NCI-H748 (cell line): ENCODE results near the gene REEP5.
"Not testable (repeated sequence)": the region's sequence is repeated elsewhere in the genome, so short reads cannot be mapped to it uniquely, and the experiment has no call there.

Source experiments
- DNase-seq: peaks from one replicate; lab custom pipeline; 2025; ENCODE audit not compliant: unreplicated experiment; lab: John Stamatoyannopoulos, UW

REEP5 gene

GRCh38 chr5:112892776-112893175 is 29.3 kb downstream of the REEP5 start:
- DNase-seq: no peak

- not testable (repeated sequence) for DNase-seq
Observed at GRCh38 chr5:112892066-112892465, 30.0 kb downstream of the REEP5 start.

- no peak for DNase-seq
Observed at GRCh38 chr5:112886975-112887374, 35.1 kb downstream of the REEP5 start.

- no peak for DNase-seq
Observed at GRCh38 chr5:112885001-112885400, 37.0 kb downstream of the REEP5 start.

- DNase-seq: no peak
Observed at GRCh38 chr5:112883192-112883591, 38.8 kb downstream of the REEP5 start.

GRCh38 chr5:112880219-112880964 is 41.6 kb downstream of the REEP5 start:
- DNase-seq: no peak

GRCh38 chr5:112878760-112879159 is 43.3 kb downstream of the REEP5 start:
- no peak for DNase-seq

GRCh38 chr5:112878101-112878500 is 43.9 kb downstream of the REEP5 start:
- no peak for DNase-seq

GRCh38 chr5:112876362-112876761 is 45.7 kb downstream of the REEP5 start:
- no peak for DNase-seq

- DNase-seq: no peak
Observed at GRCh38 chr5:112870966-112871365, 51.1 kb downstream of the REEP5 start.

- DNase-seq: no peak
Observed at GRCh38 chr5:112869948-112870347, 52.1 kb downstream of the REEP5 start.

GRCh38 chr5:112867411-112867810 is 54.6 kb downstream of the REEP5 start:
- no peak for DNase-seq

GRCh38 chr5:112866739-112867138 is 55.3 kb downstream of the REEP5 start:
- no peak for DNase-seq

- no peak for DNase-seq
Observed at GRCh38 chr5:112865128-112865527, 56.9 kb downstream of the REEP5 start.

GRCh38 chr5:112863549-112863948 is 58.5 kb downstream of the REEP5 start:
- DNase-seq: no peak

GRCh38 chr5:112862085-112862484 is 59.9 kb downstream of the REEP5 start:
- DNase-seq: peak; percentile 11

- DNase-seq: no peak
Observed at GRCh38 chr5:112861638-112861985, 60.4 kb downstream of the REEP5 start.

- DNase-seq: peak; percentile 97
Observed at GRCh38 chr5:112860929-112861637, 60.9 kb downstream of the REEP5 start, which contains the start of gene SRP19. Gene SRP19, plus strand, starts transcription at chr5:112861287. Its CDS starts 90 bp downstream, at chr5:112861377.

GRCh38 chr5:112860571-112860928 is 61.5 kb downstream of the REEP5 start:
- not testable (repeated sequence) for DNase-seq

- no peak for DNase-seq
Observed at GRCh38 chr5:112857866-112858265, 64.2 kb downstream of the REEP5 start.

GRCh38 chr5:112854651-112855050 is 67.4 kb downstream of the REEP5 start:
- no peak for DNase-seq

GRCh38 chr5:112849912-112850311 is 72.1 kb downstream of the REEP5 start:
- DNase-seq: no peak
